GM23248 (cell line): Measurements from ENCODE around the gene PADI4. TPM values are rescaled to one million over a fixed set of nuclear protein-coding genes. Genes with fewer than 3 reads are reported as not detected.
A peak's percentile ranks its signal among the peaks of the same experiment; 100 is the strongest.

Experiments used
- DNase-seq: peaks from one replicate; pipeline ENCODE4 v3.0.0-alpha.2; 2015
- H2AFZ ChIP-seq: fragments of 200-600 bp; sonication (generic); 2 replicates; pipeline ENCODE4 v1.6.1; 2016; ENCODE audit warnings: antibody characterized with exemption
- H3F3A ChIP-seq: fragments of 200-600 bp; sonication (generic); 2 replicates; pipeline ENCODE4 v1.6.1; 2016; ENCODE audit warnings: mild to moderate bottlenecking, antibody characterized with exemption, mixed run types; ENCODE audit not compliant: insufficient read depth
- H3K27ac ChIP-seq: fragments of 200-600 bp; sonication (generic); 2 replicates; pipeline ENCODE4 v1.5.1; 2016; ENCODE audit warnings: mild to moderate bottlenecking
- H3K27me3 ChIP-seq: fragments of 200-600 bp; sonication (generic); replicated peaks from 2 replicates; pipeline ENCODE4 v1.6.1; 2016; ENCODE audit warnings: mild to moderate bottlenecking; ENCODE audit not compliant: insufficient read depth
- H3K36me3 ChIP-seq: fragments of 200-600 bp; sonication (generic); 2 replicates; pipeline ENCODE4 v1.6.1; 2016; ENCODE audit warnings: low read depth, mild to moderate bottlenecking
- H3K4me1 ChIP-seq: fragments of 200-600 bp; sonication (generic); 2 replicates; pipeline ENCODE4 v1.6.1; 2016; ENCODE audit warnings: mild to moderate bottlenecking; ENCODE audit not compliant: insufficient read depth
- H3K4me2 ChIP-seq: fragments of 200-600 bp; sonication (generic); one replicate; pipeline ENCODE4 v1.6.1; 2016; ENCODE audit warnings: mild to moderate bottlenecking; ENCODE audit not compliant: unreplicated experiment
- H3K4me3 ChIP-seq: fragments of 200-600 bp; sonication (generic); 2 replicates; pipeline ENCODE4 v1.5.1; 2016; ENCODE audit warnings: mild to moderate bottlenecking
- H3K79me2 ChIP-seq: fragments of 200-600 bp; sonication (generic); 2 replicates; pipeline ENCODE4 v1.6.1; 2016; ENCODE audit warnings: mild to moderate bottlenecking; ENCODE audit not compliant: insufficient read depth
- H3K9ac ChIP-seq: fragments of 200-600 bp; sonication (generic); 2 replicates; pipeline ENCODE4 v1.6.1; 2016; ENCODE audit warnings: mild to moderate bottlenecking
- H3K9me2 ChIP-seq: fragments of 200-600 bp; sonication (generic); 2 replicates; pipeline ENCODE4 v1.6.1; 2016; ENCODE audit warnings: mixed run types, mild to moderate bottlenecking, moderate library complexity; ENCODE audit not compliant: insufficient read depth
- H3K9me3 ChIP-seq: fragments of 200-600 bp; sonication (generic); one replicate; pipeline ENCODE4 v1.6.1; 2017; ENCODE audit warnings: low read depth
- H4K20me1 ChIP-seq: fragments of 200-600 bp; sonication (generic); 2 replicates; pipeline ENCODE4 v1.6.0; 2016; ENCODE audit not compliant: insufficient read depth
- EZH2 ChIP-seq: fragments of 200-600 bp; sonication (generic); IDR thresholded peaks from 2 replicates; pipeline ENCODE4 v1.6.1; 2018; ENCODE audit warnings: antibody characterized with exemption, mild to moderate bottlenecking; ENCODE audit not compliant: insufficient read depth, poor library complexity, severe bottlenecking
- EZH2phosphoT487 ChIP-seq: fragments of 200-600 bp; sonication (generic); IDR thresholded peaks from 2 replicates; pipeline ENCODE4 v1.6.1; 2018; ENCODE audit warnings: antibody characterized with exemption, moderate library complexity, mild to moderate bottlenecking, low read depth; ENCODE audit not compliant: insufficient read depth
- WGBS, 2 experiments: methylation state at CpG; one replicate each; pipeline ENCODE4 v1.1.6; 2015 to 2017; ENCODE audit warnings: low lambda C conversion rate in 2 of 2, low coverage in 1 of 2; ENCODE audit errors: missing lambda C conversion rate in 2 of 2; 5-methylcytosine and 5-hydroxymethylcytosine counted together
- in situ Hi-C: fragments of 300-500 bp; cut with MboI; formaldehyde crosslinking; loops from 2 replicates; pipeline ENCODE4 v1.15.0; 2020
- polyA plus RNA-seq: library from polyadenylated mRNA; unstranded; fragments of >200 nt; fragmentation: Nextera tagmentation; extraction: Ambion mirVana; gene quantifications from 2 replicates; pipeline ENCODE4 v1.2.1, GENCODE V29; 2016
- total RNA-seq: library from RNA; depleted of rRNA; stranded (reverse); fragments of >200 nt; shearing (Covaris generic); gene quantifications from 2 replicates; pipeline ENCODE4 v1.2.3, GENCODE V29; 2014

PADI4 gene
- total and polyA plus RNA-seq, 2 experiments from 2014 or later: not detected

DNA sequence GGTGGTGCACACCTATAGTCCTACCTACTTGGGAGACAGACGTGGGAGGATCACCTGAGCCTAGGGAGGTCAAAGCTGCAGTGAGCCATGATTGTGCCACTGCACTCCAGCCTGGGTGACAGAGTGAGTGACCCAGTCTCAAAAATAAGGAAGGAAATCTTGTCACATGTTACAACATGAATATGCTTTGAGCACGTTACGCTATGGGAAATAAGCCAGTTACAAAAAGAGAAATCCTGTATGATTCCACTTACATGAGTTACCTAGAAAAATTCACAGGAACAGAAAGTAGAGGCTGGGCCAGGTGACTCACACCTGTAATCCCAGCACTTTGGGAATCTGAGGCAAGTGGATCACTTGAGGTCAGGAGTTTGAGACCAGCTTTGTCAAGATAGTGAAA, 57.3 kb downstream of the PADI4 start:
- H3K27me3 ChIP-seq: peaks cover 13% of the 10 kb centered on the region; the same call in 1 of the 2 replicates
- H2AFZ ChIP-seq: no peak overlapping the region

DNA sequence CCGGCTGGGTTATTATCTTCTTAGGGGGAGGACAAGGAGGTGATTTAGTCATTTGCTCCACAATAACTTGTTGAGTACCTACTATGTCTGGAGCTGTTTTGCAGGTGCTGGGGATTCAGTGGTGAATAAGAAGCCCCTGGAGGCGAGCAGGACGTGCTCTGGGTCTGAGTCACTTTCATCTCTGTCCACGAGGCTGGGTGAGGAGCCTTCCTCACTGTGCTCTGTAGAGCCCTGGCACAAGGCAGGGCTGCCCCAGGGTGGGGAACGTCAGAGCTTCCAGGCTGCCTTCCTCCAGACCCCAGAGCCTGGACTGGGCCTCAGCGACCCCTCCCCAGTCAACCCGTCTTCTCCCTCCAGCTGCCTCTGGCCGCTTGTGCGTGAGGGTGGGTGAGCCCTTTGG, 61.5 kb downstream of the PADI4 start:
- no peak overlapping the region for H3K9ac ChIP-seq
- H3F3A ChIP-seq: no peaks in the 10 kb centered on the region
- H2AFZ ChIP-seq: no peak overlapping the region
- H4K20me1 ChIP-seq: no peaks in the 10 kb centered on the region
- 34 to 35% methylated on average over 9 of the region's 9 CpGs for WGBS, 2 experiments
- DNase-seq: peak; percentile 46
- H3K79me2 ChIP-seq: no peaks in the 10 kb centered on the region
- TF ChIP-seq EZH2phosphoT487: no peak
- no peak for TF ChIP-seq EZH2
- no peaks in the 10 kb centered on the region for H3K9me3 ChIP-seq
- no peaks in the 10 kb centered on the region for H3K4me1 ChIP-seq
- no peaks in the 10 kb centered on the region for H3K9me2 ChIP-seq
- H3K27me3 ChIP-seq: 0 out of 2 replicates have a peak, but pooled peaks cover 22% of the 10 kb centered on the region
- no peak overlapping the region for H3K4me3 ChIP-seq
- no peaks in the 10 kb centered on the region for H3K36me3 ChIP-seq
- no peak overlapping the region for H3K4me2 ChIP-seq
- in situ Hi-C loops: no loop called here
- H3K27ac ChIP-seq: no peak overlapping the region

More for the DNA sequence above, 57.3 kb downstream of the PADI4 start:
- Histone ChIP-seq H3K9ac (no peak overlapping the region), H3F3A (no peaks in the 10 kb centered on the region), H4K20me1 (no peaks in the 10 kb centered on the region), H3K9me3 (no peaks in the 10 kb centered on the region), H3K9me2 (no peaks in the 10 kb centered on the region), H3K79me2 (no peaks in the 10 kb centered on the region), H3K4me2 (no peak overlapping the region), H3K4me3 (no peak overlapping the region), H3K36me3 (no peaks in the 10 kb centered on the region), H3K4me1 (no peaks in the 10 kb centered on the region), H3K27ac (no peak overlapping the region)
- DNase-seq: no peak
- in situ Hi-C loops: no loop called here
- TF ChIP-seq EZH2 (no peak), EZH2phosphoT487 (no peak)
- 54 to 56% methylated on average over 3 of the region's 3 CpGs for WGBS, 2 experiments

DNA sequence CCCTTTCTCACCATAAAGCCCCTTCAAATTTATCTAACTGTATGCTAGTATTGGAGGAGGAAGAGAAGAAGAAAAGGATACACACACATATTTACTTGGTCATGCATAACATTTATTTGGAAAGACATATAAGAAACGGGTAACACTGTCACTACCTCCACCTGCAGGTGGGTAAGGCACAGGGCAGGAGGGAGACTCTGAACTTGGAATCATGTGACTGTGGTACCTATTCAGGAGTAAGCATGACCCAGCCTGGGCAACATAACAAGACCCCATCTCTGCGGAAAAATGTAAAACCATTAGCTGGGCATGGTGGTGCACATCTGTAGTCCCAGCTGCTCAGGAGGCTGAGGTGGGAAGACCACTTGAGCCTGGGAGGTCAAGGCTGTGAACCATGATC, 62.6 kb downstream of the PADI4 start:
- H3F3A ChIP-seq: no peaks in the 10 kb centered on the region
- no peak for DNase-seq
- no peaks in the 10 kb centered on the region for H3K4me1 ChIP-seq
- no peaks in the 10 kb centered on the region for H3K9me3 ChIP-seq
- no peak overlapping the region for H2AFZ ChIP-seq
- no peak overlapping the region for H3K4me2 ChIP-seq
- peaks cover 22% of the 10 kb centered on the region; the same call in 1 of the 2 replicates for H3K27me3 ChIP-seq
- TF ChIP-seq EZH2phosphoT487 (no peak), EZH2 (no peak)
- H3K9ac ChIP-seq: no peak overlapping the region
- no peaks in the 10 kb centered on the region for H3K9me2 ChIP-seq
- no peaks in the 10 kb centered on the region for H3K79me2 ChIP-seq
- no peaks in the 10 kb centered on the region for H3K36me3 ChIP-seq
- no peak overlapping the region for H3K4me3 ChIP-seq
- in situ Hi-C loops: no loop called here
- H4K20me1 ChIP-seq: no peaks in the 10 kb centered on the region
- H3K27ac ChIP-seq: no peak overlapping the region
- 48 to 50% methylated on average over 2 of the region's 2 CpGs for WGBS, 2 experiments

DNA sequence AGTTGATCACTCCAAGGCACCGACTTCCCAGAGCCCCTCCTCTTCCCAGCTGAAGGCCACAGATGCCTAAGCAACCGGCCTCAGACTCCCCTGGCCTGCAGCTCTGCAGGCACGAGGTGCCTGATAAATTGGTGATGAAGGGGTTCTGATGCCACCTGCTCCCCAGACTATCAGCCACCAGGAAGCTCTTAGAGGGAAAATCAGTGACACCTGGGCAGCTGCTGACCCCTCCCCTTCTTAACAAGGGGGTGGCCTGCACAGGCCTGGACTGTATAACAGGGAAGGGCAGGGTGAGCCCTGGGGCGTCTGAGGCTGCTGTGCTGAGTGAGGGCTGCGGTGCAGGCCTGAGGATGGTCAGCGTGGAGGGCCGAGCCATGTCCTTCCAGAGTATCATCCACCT, 63.9 kb downstream of the PADI4 start, which contains the start of gene PADI6:
Gene PADI6, plus strand, starts transcription at position 301 of the 400 bp plus-strand sequence. Its CDS starts 50 bp downstream, at position 351.
- no peaks in the 10 kb centered on the region for H3K4me1 ChIP-seq
- H4K20me1 ChIP-seq: no peaks in the 10 kb centered on the region
- no peaks in the 10 kb centered on the region for H3K79me2 ChIP-seq
- H3K4me3 ChIP-seq: no peak within 1 kb of the TSS
- 34 to 35% methylated on average over 5 to 7 of the region's 7 CpGs for whole genome bisulfite sequencing, 2 experiments
- H3K36me3 ChIP-seq: no peaks in the 10 kb centered on the region
- no peak within 1 kb of the TSS for H3K4me2 ChIP-seq
- peaks cover 21% of the 10 kb centered on the region; the same call in 1 of the 2 replicates for H3K27me3 ChIP-seq
- H2AFZ ChIP-seq: no peak within 1 kb of the TSS
- in situ Hi-C loops: no loop called here
- no peak within 1 kb of the TSS for H3K27ac ChIP-seq
- DNase-seq: no peak
- no peaks in the 10 kb centered on the region for H3K9me3 ChIP-seq
- H3K9ac ChIP-seq: no peak within 1 kb of the TSS
- H3F3A ChIP-seq: no peaks in the 10 kb centered on the region
- no peak for TF ChIP-seq EZH2phosphoT487
- TF ChIP-seq EZH2: no peak
- H3K9me2 ChIP-seq: no peaks in the 10 kb centered on the region

DNA sequence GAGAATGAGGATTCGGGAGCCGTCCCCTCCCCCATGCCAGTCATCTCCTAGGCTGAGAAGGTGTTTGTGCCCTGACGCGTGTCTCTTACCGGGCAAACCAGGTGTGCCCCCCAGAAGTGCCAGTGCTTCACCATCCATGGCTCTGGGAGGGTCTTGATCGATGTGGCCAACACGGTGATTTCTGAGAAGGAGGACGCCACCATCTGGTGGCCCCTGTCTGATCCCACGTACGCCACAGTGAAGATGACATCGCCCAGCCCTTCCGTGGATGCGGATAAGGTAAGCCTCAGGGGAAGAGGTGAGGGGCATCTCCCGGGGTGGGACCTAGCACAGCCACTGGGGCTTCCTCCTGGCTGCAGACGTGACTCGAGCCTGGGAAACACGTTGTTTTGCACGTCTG, 65.0 kb downstream of the PADI4 start:
- in situ Hi-C loops: no loop called here
- Histone ChIP-seq H2AFZ (no peak overlapping the region), H3F3A (no peaks in the 10 kb centered on the region), H3K4me2 (no peak overlapping the region), H3K36me3 (no peaks in the 10 kb centered on the region), H3K27me3 (peaks cover 26% of the 10 kb centered on the region), H4K20me1 (no peaks in the 10 kb centered on the region), H3K4me1 (no peaks in the 10 kb centered on the region), H3K4me3 (no peak overlapping the region), H3K79me2 (no peaks in the 10 kb centered on the region), H3K9ac (no peak overlapping the region), H3K9me3 (no peaks in the 10 kb centered on the region), H3K9me2 (no peaks in the 10 kb centered on the region), H3K27ac (no peak overlapping the region)
- no peak for DNase-seq
- TF ChIP-seq EZH2 (no peak), EZH2phosphoT487 (no peak)
- 52 to 54% methylated on average over 18 of the region's 18 CpGs for WGBS, 2 experiments
